ENCODE results near the gene TEKT5.
"Not testable (repeated sequence)": the region's sequence is repeated elsewhere in the genome, so short reads cannot be mapped to it uniquely, and the experiment has no call there.

The TEKT5 gene

DNA sequence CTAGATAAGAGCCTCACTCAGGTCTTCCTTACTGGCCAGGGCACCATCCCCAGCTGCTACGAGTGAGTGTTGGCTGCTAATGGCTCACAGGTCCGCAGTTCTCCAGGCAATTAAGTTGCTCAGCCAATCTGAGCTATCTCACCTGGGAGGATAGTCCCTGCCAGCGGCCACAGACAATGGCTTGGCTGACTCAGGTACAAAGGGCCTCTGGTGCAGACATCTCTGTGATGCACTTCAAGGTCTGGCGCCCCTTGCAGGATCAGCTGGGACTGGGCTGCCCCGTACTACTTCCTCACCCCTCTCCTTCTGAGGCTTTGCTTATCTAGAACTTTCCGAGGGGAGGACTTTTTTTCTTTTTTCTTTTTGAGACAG lies 65.2 kb downstream of the TEKT5 start:
- no peak for DNase-seq

DNA sequence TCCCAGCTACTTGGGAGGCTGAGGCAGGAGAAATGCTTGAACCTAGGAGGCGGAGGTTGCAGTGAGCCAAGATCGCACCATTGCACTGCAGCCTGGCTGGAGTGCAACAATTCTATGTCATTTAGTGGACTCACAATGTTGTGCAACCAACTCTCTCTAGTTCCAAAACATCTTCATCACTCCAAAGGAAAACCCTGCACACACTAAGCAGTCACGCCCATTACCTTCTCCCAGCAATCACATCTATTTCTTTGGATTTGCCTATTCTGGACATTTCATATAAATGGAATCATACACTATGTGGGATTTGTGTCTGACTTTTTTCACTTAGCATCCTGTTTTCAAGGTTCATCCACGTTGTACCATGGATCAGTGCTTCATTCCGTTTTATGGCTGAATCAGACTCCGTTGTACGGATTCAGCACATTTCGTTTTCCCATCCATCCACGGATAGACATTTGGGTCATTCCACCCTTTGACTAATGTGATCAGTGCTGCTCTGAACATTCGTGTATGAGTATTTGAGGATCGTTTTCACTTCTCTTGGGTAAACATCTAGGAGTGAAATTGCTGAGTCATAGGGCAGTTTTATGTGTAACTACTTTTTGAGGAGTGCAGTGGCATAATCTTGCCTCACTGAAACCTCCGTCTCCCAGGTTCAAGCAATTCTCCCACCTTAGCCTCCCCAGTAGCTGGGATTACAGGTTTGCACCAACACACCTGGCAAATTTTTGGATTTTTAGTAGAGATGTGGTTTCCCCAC lies 69.0 kb downstream of the TEKT5 start:
- no peak for DNase-seq

DNA sequence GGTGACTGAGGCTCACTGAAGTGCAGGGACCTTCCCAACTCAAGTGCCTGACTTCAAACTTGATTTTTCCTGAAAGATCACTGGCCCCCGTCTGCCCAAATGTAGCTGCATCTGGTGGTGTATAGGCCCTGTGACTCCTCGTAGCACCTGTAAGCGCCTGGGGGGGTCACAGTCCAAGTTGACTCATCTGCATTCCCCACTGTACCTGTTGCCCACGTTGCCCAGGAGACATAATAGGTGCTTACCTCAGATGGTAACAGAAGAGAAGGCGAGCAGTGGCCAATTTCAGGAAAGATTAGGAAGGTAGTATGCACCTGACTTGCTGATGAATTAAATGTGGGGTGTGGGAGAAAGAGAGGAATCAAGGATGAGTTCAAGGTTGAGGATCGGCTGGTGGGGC lies 70.2 kb downstream of the TEKT5 start:
- DNase-seq: no peak

DNA sequence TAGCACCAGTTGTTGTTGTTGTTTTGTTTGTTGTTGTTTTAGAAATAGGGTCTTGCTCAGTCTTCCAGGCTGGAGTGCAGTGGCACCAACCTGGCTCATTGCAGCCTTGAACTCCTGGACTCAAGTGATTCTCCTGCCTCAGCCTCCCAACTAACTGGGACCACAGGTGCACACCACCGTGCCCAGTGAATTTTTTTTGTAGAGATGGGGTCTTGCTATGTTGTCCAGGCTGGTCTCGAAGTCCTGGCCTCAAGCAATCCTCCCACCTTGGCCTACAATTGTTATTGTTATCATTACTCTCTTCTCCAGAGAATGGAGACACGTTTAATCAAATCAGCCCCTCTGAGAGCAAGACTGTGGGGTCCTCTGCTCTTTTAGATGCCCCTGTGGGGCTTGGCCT lies 71.7 kb downstream of the TEKT5 start:
- no peak for DNase-seq

DNA sequence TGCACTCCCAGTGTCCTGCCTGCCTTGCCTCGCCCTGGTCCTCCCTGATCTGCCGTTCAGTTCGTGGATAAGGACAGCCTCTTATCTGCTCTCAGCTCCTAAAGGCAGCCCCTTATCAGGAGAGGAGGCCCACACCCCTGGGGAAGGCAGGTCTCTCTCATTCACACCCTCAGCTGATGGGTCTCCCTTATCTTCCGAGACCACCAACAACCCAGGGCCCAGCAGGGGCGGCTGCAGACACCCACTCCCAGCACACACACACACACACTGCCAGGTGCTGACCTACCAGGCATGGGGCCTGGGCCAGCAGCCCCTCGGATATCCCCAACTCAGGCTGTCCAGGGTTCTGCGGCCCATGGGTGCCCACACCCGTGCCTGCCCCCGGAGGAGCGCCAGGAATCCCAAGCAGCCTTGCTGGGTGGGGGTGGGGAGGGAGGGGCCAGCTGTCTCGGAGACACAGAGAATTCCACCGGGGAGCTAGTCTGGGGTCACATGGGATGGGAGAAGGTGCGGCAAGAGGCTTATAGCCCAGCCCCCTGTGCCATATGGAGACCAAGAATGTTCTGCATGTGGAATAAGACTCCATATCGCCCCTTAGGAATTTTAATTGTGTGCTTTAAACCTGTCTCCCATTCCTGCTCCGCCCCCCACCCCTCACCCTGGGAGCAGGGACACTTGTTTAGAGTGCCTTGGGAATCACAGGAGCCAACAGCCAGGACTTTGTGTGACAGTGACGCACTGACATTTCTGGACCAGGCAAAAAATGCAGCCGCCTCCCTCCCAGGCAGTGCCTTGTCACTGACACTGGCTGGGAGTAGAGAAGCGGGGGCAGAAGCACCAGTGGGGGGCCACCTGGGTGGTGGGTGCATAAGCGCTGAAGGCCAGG lies 72.5 kb downstream of the TEKT5 start:
- no peak for DNase-seq

DNA sequence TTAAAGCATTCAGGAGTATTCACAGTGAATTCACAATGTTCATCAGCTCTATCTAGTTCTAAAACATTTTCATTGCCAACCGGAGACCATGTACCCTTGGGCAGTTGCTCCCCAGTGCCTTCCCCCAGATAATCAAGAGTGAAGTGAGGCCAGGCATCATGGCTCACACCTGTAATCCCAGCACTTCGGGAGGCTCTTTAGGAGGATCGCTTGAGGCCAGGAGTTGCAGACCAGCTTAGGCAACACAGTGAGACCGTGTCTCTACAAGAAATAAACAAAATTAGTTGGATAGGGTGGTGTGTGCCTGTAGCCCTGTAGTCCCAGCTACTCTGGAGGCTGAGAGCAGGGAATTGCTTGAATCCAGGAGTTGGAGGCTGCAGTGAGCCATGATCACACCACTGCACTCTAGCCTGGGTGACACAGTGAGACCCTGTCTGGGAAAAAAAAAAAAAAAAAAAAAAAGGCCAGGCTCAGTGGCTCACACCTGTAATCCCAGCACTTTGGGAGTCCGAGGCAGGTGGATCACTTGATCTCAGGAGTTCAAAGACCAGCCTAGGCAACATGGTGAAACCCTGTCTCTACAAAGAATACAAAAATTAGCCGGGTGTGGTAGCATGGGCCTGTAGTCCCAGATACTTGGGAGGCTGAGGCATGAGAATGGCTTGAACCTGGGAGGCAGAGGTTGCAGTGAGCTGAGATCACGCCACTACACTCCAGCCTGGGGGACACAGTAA lies 73.3 kb downstream of the TEKT5 start:
- not testable (repeated sequence) for DNase-seq

DNA sequence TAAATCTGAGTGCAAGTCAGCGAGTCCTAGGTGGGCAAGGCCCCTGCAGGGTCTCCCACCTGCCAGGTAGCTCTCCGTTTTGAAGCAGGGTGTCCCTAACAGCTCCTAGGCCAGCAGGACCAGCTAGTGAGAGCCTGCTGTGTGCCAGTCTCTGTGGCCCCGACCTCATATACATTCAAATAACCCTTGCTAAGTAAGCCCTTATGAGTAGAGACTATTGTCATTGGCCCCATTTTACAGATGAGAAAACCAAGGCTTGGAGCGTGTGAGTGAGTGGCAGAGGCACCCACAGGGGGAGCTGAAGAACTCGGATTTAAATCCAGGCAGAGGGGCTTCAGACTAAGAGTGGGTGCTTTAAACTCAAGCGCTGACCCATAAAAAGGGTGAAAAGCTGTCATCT lies 74.6 kb downstream of the TEKT5 start:
- no peak for DNase-seq

DNA sequence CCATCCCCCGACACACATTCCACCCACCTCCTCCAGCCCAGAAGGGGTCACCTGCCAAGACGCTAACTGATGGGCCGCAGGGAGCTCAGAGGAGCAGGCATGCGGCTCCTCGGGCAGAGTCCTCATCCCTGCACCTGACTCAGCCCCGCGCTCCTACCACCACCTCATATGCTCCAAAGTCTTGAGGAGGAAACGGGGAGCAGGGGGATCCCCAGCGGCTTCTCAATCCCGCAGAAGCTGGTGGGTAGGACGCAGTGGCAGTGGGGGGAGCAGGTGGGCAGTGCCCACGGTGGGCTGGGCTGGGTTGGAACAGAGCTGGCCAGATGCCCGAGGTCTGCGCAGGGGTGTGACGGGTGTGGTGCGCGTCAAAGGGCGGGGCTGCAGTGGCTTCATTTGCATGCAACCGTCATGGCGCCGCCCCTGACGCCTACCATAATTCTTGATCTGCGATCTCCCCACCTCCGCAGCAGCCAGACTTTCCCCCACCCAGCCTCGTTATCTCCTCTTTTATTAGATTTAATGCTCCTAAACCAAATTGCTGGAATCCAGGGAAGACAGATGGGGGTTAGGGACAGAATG lies 75.4 kb downstream of the TEKT5 start:
- peak in 1 of 2 donors; percentile 2 for DNase-seq

DNA sequence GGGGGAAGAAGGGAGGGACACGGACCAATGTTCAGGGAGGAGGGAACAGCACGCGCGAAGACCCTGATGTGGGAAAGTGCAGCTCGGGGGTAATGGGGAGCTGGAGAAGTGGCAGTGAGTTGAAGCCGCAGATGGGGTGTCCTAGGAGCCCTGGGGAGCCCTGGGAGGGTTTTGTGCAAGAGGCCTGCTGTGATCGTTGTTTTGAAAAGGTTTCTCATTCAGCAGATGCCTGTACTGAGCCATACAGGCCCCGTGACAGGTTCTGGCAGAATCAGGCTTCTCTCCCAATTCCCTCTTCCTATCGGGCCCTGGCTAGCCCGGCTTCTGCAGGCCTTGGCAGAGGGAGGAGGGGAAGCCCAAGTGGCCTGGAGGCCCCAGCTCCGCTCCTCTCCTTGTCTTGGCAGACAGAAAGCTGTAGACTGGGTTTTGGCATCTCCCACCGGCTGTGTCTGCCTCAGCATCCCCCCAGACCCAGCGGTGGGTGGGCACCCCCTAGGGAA lies 76.0 kb downstream of the TEKT5 start:
- DNase-seq: no peak

DNA sequence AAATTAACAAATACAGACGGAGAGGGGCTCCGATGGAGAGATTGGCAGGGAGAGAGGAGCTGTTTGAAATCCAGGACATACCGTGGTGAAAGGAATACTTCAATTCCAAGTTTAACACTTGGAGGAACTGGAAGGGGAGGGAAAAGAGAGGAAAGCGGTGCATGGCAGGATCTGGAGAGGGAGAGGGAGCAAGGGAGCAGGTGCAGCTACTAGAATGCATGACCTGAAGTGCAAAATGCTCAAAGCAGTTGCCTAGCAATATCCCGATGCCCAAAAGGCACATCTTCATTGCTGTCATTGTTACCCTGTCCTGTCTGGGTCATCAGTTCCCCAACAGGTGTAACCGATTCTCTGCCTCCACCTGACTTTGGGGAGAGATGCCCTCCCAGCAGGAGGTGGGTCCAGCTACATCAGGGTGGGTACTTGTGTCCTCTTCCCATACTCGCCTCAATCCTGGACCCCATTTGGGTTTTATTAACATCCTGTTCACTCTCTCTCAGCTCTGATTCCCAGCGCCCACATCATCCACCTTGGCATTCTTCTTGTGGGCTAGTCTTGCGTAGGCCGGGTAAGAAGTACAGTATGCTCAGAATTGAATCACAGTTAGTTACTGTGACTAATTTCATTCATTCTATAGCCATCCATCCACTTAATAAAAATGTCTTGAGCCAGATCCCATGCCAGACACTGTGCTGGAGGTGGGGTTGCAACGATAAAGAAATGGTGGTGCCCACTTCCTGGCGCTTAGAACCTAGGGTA lies 76.9 kb downstream of the TEKT5 start:
- no peak for DNase-seq

DNA sequence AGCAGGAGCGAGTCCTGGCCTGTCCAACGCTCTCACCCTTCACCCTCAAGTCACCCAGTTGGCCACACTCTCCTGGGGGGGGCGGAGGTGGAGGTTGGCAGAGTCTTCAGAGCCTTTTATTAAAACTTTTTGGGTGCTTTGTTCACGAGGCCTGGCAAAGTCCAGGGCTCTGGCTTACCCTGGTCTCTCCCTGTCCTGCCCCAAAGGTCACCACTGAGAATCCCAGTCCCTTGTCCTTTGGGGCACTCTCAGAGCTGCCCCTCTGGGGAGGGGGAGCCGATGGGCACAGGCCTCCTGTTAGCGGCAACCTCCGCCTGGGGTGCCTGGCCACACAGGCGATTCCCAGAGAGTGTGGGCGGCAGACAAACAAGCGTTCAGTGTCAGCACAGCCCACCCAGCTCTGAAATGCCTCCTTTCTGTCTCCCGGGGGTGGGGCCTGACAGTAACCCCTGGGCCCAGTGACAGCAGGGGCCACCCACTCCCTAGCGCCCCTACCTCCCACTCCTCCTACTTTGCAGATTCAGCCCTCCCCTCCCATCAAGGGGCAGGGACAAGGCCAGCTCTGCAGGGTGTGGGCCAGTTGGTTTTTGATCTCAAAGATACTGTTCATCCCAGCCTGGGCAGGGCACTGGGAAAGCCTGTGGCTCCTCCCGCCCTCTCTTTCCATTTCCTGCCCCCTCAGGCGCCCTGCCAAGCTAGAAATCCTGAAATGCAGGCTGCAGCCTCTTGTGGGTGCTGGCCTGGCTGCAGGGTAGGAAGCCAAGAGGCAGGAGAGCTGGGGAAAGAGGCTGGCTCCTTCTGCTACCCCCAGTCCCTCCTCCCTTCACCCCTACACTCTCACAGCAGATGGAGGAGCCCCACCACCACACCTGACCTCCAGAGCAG lies 77.7 kb downstream of the TEKT5 start:
- DNase-seq: no peak

DNA sequence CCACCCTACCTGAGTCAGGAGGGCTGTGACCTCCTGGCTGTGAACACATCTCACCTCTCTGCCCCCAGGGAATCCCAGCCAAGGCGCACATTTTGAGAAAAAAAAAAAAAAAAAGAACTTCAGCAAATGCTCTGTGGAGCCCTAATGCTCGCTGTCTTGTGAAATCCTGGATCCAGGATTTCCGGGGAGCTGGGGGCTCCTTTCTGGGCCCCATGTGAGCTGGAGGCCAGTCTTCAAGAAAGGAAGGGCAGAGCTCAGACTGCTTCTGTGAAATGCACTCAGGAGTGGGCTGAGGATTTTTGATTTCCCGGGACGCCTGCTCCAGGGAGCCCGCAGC lies 78.3 kb downstream of the TEKT5 start:
- DNase-seq: no peak

DNA sequence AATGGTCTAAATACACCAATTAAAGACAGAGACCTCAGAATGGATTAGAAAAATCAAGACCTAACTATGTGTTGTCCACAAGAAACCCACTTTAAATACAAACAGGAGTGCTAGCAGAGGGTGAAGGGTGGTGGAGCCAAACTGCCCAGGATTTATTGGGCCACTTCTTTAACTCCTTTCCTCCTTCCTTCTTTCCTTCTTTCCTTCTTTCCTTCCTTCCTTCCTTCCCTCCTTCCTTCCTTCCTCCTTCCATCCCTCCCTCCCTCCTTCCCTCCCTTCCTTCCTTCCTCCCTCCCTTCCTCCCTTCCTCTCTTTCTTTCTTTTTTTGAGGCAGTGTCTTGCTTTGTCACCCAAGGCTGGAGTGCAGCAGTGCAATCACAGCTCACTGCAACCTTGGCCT lies 80.0 kb downstream of the TEKT5 start:
- DNase-seq: no peak

DNA sequence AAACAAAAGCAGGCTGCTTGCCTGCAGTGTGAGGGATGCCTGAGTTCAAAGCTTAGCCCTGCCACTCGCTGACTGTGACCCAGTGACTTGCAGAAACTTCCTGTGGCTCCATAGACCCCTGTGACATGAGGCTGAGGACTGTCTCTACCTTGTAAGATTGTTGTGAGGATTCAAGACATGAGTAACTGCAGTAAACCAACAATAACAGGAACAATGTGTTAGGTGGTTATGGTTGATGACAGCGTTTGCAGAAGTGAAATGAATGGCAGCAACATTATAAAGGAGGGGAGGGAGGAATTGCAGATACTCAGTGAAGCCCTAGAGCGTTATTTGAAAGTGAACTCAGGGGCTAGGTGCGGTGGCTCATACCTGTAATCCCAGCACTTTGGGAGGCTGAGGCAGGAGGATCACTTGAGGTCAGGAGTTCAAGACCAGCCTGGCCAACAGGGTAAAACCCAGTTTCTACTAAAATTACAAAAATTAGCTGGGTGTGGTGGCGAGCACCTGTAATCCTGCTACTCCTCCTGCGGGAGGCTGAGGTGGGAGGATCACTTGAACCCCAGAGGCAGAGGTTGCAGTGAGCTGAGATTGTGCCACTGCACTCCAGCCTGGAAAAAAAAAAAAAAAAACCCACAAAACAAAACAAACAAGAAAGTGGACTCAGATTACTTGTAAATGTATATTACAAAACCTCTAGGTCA lies 80.8 kb downstream of the TEKT5 start:
- DNase-seq: no peak

DNA sequence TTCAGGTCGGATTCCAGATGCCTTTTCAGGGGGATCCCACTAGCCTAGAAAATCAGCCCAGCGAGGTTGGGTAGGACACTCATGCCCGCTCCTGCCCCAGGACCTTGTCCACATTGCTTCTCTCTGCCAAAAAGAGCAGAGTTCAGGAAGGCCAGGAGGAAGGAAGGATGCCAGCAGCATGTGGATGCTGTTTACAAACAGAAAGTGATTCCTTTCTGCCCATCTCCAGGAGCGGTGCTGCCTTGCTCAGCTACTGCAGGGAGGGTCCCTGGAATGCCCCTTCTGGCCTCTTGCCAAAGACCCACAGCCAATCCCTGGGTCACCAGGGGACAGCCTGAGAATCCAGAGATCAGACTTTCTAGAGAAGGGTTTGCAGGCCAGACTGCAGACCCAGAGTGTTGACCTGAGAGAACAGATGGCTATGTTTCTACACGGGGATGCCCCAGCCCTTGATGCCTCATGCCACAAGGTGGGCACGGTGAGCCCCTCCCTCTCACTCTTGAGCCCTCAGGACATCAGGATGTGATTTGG lies 82.0 kb downstream of the TEKT5 start:
- DNase-seq: peak in 1 of 2 donors; percentile 7

DNA sequence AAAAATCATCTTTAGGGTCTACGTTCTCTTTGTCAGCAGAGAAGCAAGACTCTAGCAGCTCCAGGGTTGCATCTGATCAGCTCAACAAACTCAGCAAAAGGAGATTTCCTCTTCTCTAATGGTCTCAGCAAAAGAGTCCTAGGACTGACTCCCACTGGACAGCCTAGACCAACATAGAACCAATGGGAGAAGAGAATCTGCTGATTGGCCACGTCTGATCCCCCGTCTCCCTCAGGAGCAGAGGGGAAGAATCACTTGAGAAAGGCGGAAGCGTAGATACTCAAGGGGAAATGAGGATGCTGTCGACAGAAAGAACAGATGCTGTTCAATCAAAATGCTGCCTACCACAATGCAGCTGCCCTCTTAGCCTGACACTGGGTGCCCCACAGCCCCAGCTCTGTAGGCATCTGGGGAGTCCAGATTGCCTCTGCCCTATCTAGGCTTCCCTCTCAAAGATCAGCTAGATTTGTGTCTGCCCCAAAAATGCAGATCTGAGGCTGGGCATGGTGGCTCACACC lies 82.8 kb downstream of the TEKT5 start:
- DNase-seq: no peak

DNA sequence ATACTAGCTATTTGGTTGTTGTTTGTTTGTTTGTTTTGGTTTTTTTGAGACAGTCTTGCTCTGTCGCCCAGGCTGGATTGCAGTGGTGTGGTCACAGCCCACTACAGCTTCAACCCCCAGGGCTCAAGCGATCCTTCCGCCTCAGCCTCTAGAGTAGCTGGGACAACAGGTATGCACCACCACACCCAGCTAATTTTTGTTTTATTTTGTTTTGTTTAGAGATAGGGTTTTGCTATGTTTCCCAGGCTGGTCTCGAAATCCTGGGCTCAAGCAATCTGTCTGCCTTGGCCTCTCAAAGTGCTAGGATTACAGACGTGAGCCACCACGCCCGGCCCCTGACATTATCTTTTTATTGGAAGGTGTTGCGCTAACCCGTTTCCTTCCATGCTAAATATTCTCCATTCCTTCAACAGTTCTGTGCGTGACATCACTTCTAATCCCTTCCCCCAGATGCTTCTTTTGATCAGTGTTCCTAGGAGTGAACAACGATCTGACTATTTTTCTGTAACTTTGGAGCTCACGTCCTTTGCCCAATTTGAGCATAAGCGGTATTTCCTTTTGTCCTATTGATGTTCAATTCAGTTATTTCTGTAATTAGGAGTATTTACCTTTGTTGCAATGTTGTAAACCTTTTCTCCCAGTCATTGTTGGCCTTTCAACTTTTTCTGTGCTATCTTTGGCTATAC lies 84.1 kb downstream of the TEKT5 start:
- no peak for DNase-seq

DNA sequence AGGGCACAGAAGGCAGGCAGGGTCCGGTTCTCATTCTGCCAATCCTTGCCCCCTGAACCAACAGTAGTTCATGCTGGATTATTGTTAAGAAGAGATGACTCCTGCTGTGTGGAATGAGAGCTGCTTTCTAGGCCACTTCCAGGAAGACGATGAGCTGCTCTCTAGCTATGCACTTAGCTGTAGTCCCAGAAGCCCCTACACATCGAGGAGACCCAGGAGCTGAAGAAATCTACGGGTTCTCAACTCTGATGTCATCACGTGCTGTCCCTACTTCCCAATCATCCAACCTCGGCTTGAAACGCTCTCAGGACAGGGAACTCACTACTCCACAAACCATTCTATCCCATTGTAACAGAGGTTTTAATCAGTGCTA lies 85.3 kb downstream of the TEKT5 start:
- DNase-seq: no peak

DNA sequence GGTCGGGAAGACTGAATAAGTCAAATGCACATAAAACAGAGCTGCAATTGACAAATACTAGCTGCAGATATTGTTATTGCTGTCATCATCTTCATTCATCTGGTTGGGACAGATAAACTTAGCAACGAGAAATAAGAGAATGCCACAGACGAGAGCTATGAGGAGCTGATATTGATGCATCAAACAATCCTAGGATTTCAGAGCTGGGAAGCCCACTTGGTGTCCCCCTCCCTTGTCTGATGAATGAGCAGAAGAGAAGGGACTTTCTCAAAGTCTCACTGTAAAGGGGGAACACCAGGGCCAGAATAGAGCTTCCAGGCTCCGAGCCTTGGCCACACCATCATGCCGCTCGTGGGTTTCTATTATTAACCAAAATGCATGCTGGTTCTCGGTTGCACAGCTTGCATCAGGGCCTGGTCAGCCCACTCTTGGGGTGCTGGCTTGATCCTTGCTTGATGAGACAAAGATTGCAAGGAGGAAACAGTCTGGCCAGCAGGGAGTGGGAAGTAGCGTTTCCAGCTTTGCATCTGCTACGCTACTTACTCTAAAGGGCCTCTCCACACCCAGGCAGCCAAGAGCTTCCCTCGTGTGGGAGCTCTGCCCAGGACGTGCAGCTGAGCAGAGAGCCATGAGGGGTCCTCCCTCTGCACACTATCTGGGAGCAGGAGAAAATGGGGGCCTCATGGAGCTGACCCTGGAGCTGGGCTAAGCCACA lies 85.9 kb downstream of the TEKT5 start:
- DNase-seq: peak; percentile 6 to 13
